Spleen (tissue), 11 donors: ENCODE data around the gene OTUD7B. TPM values are rescaled to one million over a fixed set of nuclear protein-coding genes. Genes with fewer than 3 reads are reported as not detected.

Experiments
- DNase-seq: peaks from one replicate; pipeline ENCODE4 v3.0.0-alpha.2; 2020
- H3K27ac ChIP-seq, 8 donors: fragments of 200-600 bp; sonication (generic) in 7 of 8; 1 replicate in 4 of 8; 2 replicates in 4 of 8; pipeline versions ENCODE4 v1.5.0 to v1.8.0; 2016 to 2021; ENCODE audit warnings: inconsistent platforms in 4 of 8, mild to moderate bottlenecking in 4 of 8, moderate library complexity in 1 of 8
- H3K27me3 ChIP-seq, 7 donors: fragments of 200-600 bp; sonication (generic) in 6 of 7; replicated peaks in 1 of 7; 1 replicate in 4 of 7; 2 replicates in 3 of 7; pipeline versions ENCODE4 v1.5.0 to v1.8.0; 2016 to 2021; ENCODE audit warnings: inconsistent platforms in 3 of 7, mild to moderate bottlenecking in 1 of 7
- H3K36me3 ChIP-seq, 6 donors: fragments of 200-600 bp; sonication (generic) in 5 of 6; 1 replicate in 4 of 6; 2 replicates in 2 of 6; pipeline versions ENCODE4 v1.5.0 to v1.8.0; 2016 to 2021; ENCODE audit warnings: inconsistent platforms in 2 of 6
- H3K4me1 ChIP-seq, 6 donors: fragments of 200-600 bp; sonication (generic) in 5 of 6; 1 replicate in 3 of 6; 2 replicates in 3 of 6; pipeline versions ENCODE4 v1.5.0 to v1.8.0; 2016 to 2021; ENCODE audit warnings: inconsistent platforms in 3 of 6
- H3K4me3 ChIP-seq, 8 donors: fragments of 200-600 bp; sonication (generic) in 7 of 8; 1 replicate in 4 of 8; 2 replicates in 4 of 8; pipeline versions ENCODE4 v1.5.0 to v1.8.0; 2016 to 2021; ENCODE audit warnings: inconsistent platforms in 4 of 8, mild to moderate bottlenecking in 4 of 8, moderate library complexity in 2 of 8
- H3K9me3 ChIP-seq, 8 donors: fragments of 200-600 bp; sonication (generic) in 7 of 8; 1 replicate in 4 of 8; 2 replicates in 4 of 8; pipeline versions ENCODE4 v1.5.0 to v1.8.0; 2016 to 2021; ENCODE audit warnings: inconsistent platforms in 4 of 8
- POLR2A ChIP-seq, 3 donors: fragments of 450-650 bp; IDR thresholded peaks; one replicate each; pipeline ENCODE4 v1.5.1; 2017; ENCODE audit warnings: antibody characterized with exemption in 3 of 3, mild to moderate bottlenecking in 1 of 3
- POLR2AphosphoS5 ChIP-seq, 3 donors: sonication (generic); formaldehyde crosslinking; IDR thresholded peaks; one replicate each; pipeline ENCODE4 v1.5.1; 2017; ENCODE audit warnings: antibody characterized with exemption in 3 of 3
- WGBS, 5 donors: extraction: QIAGEN DNeasy Blood & Tissue Kit in 3 of 5; methylation state at CpG; one replicate each; pipeline versions ENCODE4 v1.1.5 to v1.1.7; 2013 to 2018; 5-methylcytosine and 5-hydroxymethylcytosine counted together
- intact Hi-C: fragments of 100-400 bp; cut with DNase I; formaldehyde crosslinking; loops from one replicate; pipeline ENCODE4 v1.15.0; 2023; ENCODE audit warnings: low total_unique reads
- polyA plus RNA-seq, 3 donors: library from polyadenylated mRNA; stranded (reverse); fragments of 200-250 nt; gene quantifications; one replicate each; pipeline ENCODE4 v1.2.1, GENCODE V29; 2013
- total RNA-seq, 7 donors: library from RNA; depleted of rRNA in 3 of 7; stranded (reverse); fragments of >200 nt in 3 of 7; fragmentation: NEBNext Ultra II Directional in 4 of 7; extraction: Animal tissue kit (Norgen Biotek cat#: 25700) in 4 of 7; gene quantifications; one replicate each; pipeline versions ENCODE4 v1.1.0 to v1.2.1, GENCODE V29; 2016 to 2021
- TF ChIP-seq, protein P1 (sequence below), 11 experiments: fragments of 200-600 bp in 7 of 11; fragments of 450-650 bp in 4 of 11; sonication (generic) in 4 of 11; IDR thresholded peaks in 8 of 11; conservative IDR thresholded peaks in 3 of 11; 1 replicate in 7 of 11; 2 replicates in 4 of 11; pipeline versions ENCODE4 v1.4.0 to v1.8.0; 2016 to 2021; ENCODE audit warnings: antibody characterized with exemption in 11 of 11, inconsistent platforms in 4 of 11, mild to moderate bottlenecking in 1 of 11
- donor health status: healthy with polysubstance abuse.
- donor health status: DM: no; HTN: no; CAD: no; lungs with moderate emphysema.
- donor health status: DM: no; HTN: no; CAD: no.
- donor health status: Bipolar disorder and iron deficiency.
- donor health status: healthy.
- donor health status: DM: no; HTN: no; CAD: no.
- donor health status: DM: yes; HTN: yes; CAD: no.

OTUD7B gene
- total and polyA plus RNA-seq, 10 donors: 0.70 to 20.5 (median 12.1) TPM

DNA sequence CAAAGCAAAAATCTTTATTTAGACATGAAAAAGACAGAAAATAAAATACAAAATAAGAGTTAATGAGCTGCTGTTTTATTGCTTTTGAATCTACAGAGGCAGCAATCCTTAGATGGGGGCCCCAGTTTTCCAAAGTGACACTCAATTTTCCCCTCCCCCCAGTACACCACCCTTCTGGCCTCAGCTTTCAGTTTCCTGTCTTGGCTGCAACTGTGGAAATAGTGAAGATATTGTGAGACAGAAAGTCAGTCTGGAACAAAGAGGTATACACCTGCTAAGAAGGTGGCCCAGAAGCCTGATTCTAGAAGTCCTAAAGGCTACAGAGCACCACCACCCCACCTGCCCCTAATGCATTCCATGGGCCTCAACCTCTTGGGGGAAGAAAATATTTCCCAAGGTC, 72.8 kb downstream of the OTUD7B start:
- H3K4me3 ChIP-seq: no peak overlapping the region

GRCh38 chr1:149936992-149937705, 73.4 kb downstream of the OTUD7B start:
- no peak for DNase-seq
- Histone ChIP-seq H3K4me3 (peak overlapping the region in 5 of 8 donors; percentile 20 to 67 (median 33)), H3K4me1 (peaks cover 0 to 45% (median 29%) of the 10 kb centered on the region in 6 donors), H3K27me3 (no peaks in the 10 kb centered on the region), H3K9me3 (no peaks in the 10 kb centered on the region), H3K27ac (peak overlapping the region in 2 of 8 donors; percentile 5 to 77), H3K36me3 (no peaks in the 10 kb centered on the region)
- intact Hi-C loops: no loop called here
- TF ChIP-seq POLR2AphosphoS5 (IDR thresholded peaks at IDR 0.05) (no peak), POLR2A (IDR thresholded peaks at IDR 0.05) (no peak)
- TF ChIP-seq, protein P1, sequence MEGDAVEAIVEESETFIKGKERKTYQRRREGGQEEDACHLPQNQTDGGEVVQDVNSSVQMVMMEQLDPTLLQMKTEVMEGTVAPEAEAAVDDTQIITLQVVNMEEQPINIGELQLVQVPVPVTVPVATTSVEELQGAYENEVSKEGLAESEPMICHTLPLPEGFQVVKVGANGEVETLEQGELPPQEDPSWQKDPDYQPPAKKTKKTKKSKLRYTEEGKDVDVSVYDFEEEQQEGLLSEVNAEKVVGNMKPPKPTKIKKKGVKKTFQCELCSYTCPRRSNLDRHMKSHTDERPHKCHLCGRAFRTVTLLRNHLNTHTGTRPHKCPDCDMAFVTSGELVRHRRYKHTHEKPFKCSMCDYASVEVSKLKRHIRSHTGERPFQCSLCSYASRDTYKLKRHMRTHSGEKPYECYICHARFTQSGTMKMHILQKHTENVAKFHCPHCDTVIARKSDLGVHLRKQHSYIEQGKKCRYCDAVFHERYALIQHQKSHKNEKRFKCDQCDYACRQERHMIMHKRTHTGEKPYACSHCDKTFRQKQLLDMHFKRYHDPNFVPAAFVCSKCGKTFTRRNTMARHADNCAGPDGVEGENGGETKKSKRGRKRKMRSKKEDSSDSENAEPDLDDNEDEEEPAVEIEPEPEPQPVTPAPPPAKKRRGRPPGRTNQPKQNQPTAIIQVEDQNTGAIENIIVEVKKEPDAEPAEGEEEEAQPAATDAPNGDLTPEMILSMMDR (IDR thresholded peaks at IDR 0.05 in 8 of 11, conservative IDR thresholded peaks at IDR 0.05 in 3 of 11): no peak
- 49 to 68% (median 63%) methylated on average over 8 of the region's 8 CpGs for WGBS, 5 donors

More for the DNA sequence above, 72.8 kb downstream of the OTUD7B start:
- Histone ChIP-seq H3K36me3 (no peaks in the 10 kb centered on the region), H3K4me1 (peaks cover 0 to 49% (median 32%) of the 10 kb centered on the region in 6 donors), H3K27me3 (no peaks in the 10 kb centered on the region), H3K9me3 (no peaks in the 10 kb centered on the region), H3K27ac (peak overlapping the region in 1 of 8 donors; percentile 77)
- intact Hi-C loops: no loop called here
- DNase-seq: no peak
- TF ChIP-seq, protein P1 (IDR thresholded peaks at IDR 0.05 in 8 of 11, conservative IDR thresholded peaks at IDR 0.05 in 3 of 11): no peak
- TF ChIP-seq POLR2AphosphoS5 (IDR thresholded peaks at IDR 0.05): no peak
- no peak for TF ChIP-seq POLR2A (IDR thresholded peaks at IDR 0.05)

GRCh38 chr1:149936170-149936991, 74.1 kb downstream of the OTUD7B start, which contains the start of gene MTMR11:
Gene MTMR11, minus strand, starts transcription at chr1:149936879. Its CDS starts 232 bp downstream, at chr1:149936647.
- Histone ChIP-seq H3K36me3 (no peaks in the 10 kb centered on the region), H3K4me1 (peaks cover 0 to 50% (median 26%) of the 10 kb centered on the region in 6 donors), H3K27ac (peak within 1 kb of the TSS in 3 of 8 donors; percentile 5 to 77 (median 48)), H3K4me3 (peak within 1 kb of the TSS; percentile 12 to 67 (median 30)), H3K9me3 (no peaks in the 10 kb centered on the region), H3K27me3 (no peaks in the 10 kb centered on the region)
- no peak for DNase-seq
- TF ChIP-seq POLR2A (IDR thresholded peaks at IDR 0.05) (no peak), POLR2AphosphoS5 (IDR thresholded peaks at IDR 0.05) (no peak)
- TF ChIP-seq, protein P1 (IDR thresholded peaks at IDR 0.05 in 8 of 11, conservative IDR thresholded peaks at IDR 0.05 in 3 of 11): no peak
- 43 to 71% (median 60%) methylated on average over 18 of the region's 18 CpGs for WGBS, 5 donors
- intact Hi-C loops: no loop called here

DNA sequence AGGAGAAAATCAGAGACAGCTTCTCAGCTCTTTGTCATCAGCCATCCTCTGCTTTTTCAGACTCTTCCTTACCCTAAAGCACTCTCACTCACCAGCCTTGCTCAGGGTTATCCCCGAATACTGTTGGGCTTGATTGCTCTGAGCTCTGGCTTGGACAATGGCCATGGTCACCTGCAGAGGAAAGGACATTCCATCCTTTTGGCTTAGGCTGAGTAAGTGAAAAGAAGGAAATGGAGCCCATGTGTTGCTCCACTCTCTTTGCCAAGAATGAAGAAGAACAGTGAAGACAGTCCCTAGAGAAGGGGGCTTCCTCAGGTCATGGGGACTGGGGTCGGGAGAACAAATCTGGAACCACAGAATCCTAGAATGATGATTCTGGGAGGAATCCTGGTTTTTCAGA, 76.2 kb downstream of the OTUD7B start:
- no peaks in the 10 kb centered on the region for H3K36me3 ChIP-seq
- DNase-seq: no peak
- H3K4me3 ChIP-seq: no peak overlapping the region
- no peaks in the 10 kb centered on the region for H3K27me3 ChIP-seq
- intact Hi-C loops: no loop called here
- H3K27ac ChIP-seq: no peak overlapping the region
- H3K4me1 ChIP-seq: peaks cover 0 to 59% (median 24%) of the 10 kb centered on the region in 6 donors
- no peaks in the 10 kb centered on the region for H3K9me3 ChIP-seq
- WGBS, 5 donors: 66 to 87% (median 80%) methylated on average over 2 of the region's 2 CpGs
- TF ChIP-seq POLR2AphosphoS5 (IDR thresholded peaks at IDR 0.05) (no peak), POLR2A (IDR thresholded peaks at IDR 0.05) (no peak)
- TF ChIP-seq, protein P1 (IDR thresholded peaks at IDR 0.05 in 8 of 11, conservative IDR thresholded peaks at IDR 0.05 in 3 of 11): no peak
